Effector CD4-positive, alpha-beta T cell (primary cell): ENCODE measurements around the gene RPL13.

Source experiments
- DNase-seq: peaks from one replicate; pipeline ENCODE4 v3.0.0-alpha.2; 2020

Gene RPL13

DNA sequence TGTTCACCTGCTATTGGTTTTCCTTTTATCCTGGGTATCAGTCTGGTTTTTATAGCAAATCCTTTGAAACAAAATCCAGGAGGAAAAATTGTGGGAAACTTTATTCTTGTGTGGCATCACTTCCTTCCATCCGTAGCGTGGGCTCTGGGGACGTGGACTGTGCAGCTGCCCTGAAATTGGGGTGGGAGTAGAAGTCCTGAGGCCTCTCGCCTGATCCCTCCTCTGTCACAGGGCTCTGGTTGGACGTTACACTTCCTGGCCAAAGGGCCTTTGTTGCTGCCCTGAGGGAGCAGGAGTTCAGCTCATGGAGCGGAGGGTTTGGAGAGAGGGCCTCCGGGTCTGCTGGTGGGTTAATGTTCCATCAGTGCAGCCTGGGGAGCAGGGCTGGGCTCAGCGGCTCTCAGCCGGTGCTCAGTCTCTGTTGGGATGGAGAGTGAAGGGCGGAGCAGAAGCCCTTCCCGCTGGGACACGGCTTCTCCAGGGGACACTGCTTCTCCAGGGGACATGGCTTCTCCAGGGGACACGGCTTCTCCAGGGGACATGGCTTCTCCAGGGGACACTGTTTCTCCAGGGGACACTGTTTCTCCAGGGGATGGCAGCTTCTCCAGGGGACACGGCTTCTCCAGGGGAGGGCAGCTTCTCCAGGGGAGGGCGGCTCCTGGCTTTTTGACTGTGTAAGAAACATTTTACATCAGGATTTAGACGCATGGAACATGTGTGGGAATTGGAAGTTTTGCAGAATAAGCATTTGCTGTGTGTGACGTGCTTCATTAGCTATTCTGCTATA is 15.2 kb upstream of the RPL13 start:
- DNase-seq: no peak

DNA sequence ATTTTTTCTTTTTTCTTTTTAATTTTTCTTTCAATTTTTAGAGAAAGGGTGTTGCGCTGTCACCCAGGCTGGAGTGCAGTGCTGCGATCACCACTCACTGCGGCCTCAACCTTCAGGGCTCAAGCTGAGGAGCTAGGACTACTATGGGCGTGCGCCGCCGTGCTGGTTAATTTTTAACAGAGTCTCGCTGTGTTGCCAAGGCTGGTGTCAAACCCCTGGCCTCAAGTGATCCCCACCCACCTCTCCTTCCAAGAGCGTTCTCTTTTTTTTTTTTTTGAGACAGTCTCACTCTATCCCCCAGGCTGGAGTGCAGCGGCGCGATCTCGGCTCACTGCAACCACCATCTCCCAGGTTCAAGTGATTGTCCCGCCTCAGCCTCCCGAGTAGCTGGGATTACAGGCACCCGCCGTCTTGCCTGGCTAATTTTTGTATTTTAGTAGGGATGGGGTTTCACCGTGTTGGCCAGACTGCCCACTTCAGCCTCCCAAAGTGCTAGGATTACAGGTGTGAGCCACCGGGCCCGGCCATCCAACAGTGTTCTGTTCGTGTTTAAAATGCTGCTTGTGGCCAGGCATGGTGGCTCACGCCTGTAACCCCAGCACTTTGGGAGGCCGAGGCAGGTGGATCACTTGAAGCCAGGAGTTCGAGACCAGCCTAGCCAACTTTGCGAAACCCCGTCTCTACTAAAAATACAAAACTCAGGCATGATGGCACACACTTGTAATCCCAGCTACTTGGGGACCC is 14.5 kb upstream of the RPL13 start:
- no peak for DNase-seq

DNA sequence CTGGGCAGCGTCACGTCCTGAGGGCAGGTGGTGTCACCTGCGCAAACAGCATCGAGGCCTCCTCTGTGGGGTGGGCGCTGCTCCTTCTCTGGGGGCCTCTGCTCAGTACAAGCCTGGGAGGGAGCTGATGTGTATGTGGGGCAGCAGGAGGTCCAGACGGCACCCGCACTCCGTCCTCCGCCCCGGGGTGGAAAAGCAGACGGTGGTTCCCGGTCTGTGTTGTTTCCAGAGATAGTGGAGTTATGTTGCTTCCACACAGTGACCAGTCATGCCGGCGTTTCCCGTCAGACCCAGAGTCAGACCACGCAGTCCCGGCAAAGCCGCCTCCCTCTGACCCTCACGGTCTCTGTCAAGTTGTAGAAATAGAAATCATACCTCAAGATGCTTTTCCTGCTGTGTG is 13.7 kb upstream of the RPL13 start:
- DNase-seq: no peak

- DNase-seq: no peak
Observed at GRCh38 chr16:89547291-89547690, 13.2 kb upstream of the RPL13 start.

DNA sequence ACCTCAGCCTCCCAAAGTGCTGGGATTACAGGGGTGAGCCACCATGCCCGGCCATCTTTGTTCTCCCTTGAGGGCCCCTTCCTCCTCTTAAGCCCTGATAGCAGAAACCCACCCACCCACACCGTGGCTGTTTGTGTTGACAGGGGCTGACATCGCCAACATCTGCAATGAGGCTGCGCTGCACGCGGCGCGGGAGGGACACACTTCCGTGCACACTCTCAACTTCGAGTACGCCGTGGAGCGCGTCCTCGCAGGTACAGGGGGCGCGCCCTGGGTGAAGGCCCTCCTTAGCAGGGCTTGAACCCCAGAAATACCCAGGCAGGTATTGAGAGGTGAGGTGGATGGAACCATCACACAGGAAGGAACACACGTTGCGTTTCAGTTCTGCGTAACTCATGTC is 12.6 kb upstream of the RPL13 start:
- no peak for DNase-seq

GRCh38 chr16:89548344-89549006 is 12.0 kb upstream of the RPL13 start:
- DNase-seq: no peak

DNA sequence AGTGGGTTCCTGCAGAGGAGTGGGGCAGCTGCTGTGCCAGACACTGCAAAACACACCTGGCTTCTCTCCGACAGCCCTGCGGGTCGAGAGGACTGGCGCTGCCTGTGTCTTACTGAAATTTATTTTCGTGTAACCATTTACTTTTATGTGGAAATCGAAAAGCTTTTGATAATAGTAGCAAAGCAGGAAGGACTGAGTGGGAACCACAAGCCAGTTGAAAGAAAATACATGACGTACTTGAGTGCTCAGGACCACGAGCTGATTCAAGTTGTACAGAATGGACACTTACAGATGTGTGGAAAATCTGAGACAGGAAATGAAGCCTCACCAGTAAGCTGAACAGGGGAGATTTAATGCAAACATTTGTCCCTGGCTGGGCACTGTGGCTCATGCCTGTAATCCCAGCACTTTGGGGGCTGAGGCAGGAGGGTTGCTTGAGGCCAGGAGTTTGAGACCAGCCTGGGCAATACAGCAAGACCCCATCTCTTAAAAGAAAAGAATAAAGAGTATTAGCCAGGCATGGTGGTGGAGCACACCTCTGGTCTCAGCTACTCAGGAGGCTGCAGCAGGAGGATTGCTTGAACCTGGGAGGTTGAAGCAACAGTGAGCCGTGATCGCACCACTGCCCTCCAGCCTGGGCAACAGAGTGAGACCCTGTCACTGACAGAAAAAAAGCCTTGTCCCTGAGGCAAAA is 11.3 kb upstream of the RPL13 start:
- no peak for DNase-seq

- no peak for DNase-seq
Observed at GRCh38 chr16:89550421-89551007, 10.0 kb upstream of the RPL13 start.

DNA sequence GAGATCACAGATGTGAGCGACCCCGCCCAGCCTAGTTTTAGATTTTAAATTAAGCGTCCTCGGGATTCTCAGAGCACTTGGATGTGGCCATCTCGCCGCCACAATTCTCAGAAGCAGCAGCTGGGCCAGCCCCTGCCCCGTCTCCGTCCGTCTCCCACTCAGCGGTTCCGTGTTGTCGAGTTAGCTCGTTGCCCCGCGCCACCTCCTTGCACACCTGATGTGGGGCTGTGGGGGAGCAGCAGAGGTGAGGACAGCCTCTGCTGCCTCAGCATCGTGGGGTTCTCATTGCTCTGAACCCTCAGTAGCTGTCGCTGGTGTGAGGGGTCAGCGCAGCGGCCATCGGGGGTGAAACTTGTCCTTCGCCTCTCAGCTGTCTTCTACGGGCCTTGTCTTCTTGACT is 8.2 kb upstream of the RPL13 start:
- no peak for DNase-seq

- no peak for DNase-seq
Observed at GRCh38 chr16:89552913-89553312, 7.6 kb upstream of the RPL13 start.

- no peak for DNase-seq
Observed at GRCh38 chr16:89553733-89554132, 6.7 kb upstream of the RPL13 start.

DNA sequence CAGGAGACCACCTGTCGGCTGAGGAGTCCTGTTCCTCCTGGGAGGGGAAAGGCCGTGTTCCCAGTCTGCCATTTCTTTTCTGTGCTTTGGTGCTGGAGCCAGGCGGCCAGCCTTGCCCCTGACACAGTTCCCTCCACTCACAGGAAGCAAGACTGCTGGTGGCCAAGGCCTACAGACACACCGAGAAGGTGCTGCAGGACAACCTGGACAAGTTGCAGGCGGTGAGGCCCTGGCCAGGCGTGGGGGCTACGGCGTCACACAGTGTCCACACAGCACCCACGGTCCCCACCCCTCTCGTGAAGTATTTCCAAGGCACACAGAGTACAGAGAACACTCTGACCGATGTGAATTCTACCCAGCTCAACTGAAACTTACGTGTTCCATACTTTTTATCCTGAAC is 6.1 kb upstream of the RPL13 start:
- DNase-seq: no peak

GRCh38 chr16:89555265-89555664 is 5.2 kb upstream of the RPL13 start:
- no peak for DNase-seq

- DNase-seq: no peak
Observed at GRCh38 chr16:89555780-89556179, 4.7 kb upstream of the RPL13 start.

DNA sequence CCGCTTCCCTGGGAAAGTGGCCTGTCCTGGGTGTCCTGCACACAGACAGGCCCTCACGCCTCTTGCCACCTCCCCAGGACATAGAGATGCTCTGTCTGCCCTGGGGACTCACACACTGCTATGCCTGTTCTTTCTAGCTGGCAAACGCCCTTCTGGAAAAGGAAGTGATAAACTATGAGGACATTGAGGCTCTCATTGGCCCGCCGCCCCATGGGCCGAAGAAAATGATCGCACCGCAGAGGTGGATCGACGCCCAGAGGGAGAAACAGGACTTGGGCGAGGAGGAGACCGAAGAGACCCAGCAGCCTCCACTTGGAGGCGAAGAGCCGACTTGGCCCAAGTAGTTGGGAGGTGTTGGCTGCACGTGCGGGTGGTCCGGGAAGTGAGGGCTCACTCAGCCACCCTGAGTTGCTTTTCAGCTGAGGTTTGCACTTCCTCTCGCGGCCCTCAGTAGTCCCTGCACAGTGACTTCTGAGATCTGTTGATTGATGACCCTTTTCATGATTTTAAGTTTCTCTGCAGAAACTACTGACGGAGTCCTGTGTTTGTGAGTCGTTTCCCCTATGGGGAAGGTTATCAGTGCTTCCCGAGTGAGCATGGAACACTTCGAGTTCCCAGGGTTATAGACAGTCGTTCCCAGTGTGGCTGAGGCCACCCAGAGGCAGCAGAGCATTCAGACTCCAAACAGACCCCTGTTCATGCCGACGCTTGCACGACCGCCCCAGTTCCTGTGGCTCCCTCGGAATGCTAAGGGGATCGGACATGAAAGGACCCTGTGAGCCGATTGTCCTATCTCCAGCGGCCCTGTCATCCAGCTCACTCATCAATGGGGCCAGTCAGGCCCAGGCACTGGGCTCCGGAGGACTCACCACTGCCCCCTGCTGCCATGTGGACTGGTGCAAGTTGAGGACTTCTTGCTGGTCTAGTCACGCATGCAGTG is 3.5 kb upstream of the RPL13 start:
- DNase-seq: peak; percentile 73

- no peak for DNase-seq
Observed at GRCh38 chr16:89557690-89558490, 2.6 kb upstream of the RPL13 start.

DNA sequence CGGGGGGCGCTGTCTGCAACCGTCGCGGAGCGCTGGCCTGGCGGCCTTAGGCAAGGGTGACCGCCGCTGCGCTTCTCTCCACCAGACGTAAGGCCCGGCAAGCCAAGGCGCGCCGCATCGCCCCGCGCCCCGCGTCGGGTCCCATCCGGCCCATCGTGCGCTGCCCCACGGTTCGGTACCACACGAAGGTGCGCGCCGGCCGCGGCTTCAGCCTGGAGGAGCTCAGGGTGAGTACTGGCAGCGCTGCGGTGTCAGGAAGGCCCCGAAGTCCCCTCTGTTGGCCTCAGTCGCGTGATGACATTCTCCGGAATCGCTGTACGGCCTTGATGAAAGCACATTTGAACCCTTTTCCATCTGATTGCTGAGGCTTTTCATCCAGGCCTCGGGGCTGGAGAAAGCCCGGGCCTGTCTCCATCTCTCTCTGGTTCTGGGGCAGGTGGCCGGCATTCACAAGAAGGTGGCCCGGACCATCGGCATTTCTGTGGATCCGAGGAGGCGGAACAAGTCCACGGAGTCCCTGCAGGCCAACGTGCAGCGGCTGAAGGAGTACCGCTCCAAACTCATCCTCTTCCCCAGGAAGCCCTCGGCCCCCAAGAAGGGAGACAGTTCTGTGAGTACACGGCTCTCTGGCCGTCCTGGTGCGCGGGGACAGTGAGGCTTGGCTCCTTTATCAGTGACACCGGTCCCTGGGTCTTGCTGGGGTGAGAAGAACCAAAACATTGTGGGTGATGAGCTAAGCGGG is 831 bp downstream of the RPL13 start:
- no peak for DNase-seq

- no peak for DNase-seq
Observed at GRCh38 chr16:89561884-89562599, 1.6 kb downstream of the RPL13 start.

GRCh38 chr16:89562939-89563338 is 2.5 kb downstream of the RPL13 start:
- DNase-seq: no peak
